Measurements from ENCODE around the gene ADD1.

Gene ADD1

GRCh38 chr4:2925931-2926860 is 82.6 kb downstream of the ADD1 start:
- no peak for DNase-seq

- no peak for DNase-seq
These were observed 83.5 kb downstream of the ADD1 start for GRCh38 chr4:2927016-2927695.

- DNase-seq = no peak
These were observed 84.0 kb downstream of the ADD1 start for GRCh38 chr4:2927696-2928075.

GRCh38 chr4:2928242-2929176 is 84.9 kb downstream of the ADD1 start:
- DNase-seq = no peak

GRCh38 chr4:2929469-2929868 is 85.8 kb downstream of the ADD1 start:
- DNase-seq = no peak

- no peak for DNase-seq
These were observed 86.6 kb downstream of the ADD1 start for GRCh38 chr4:2930135-2930757.

GRCh38 chr4:2930758-2931511 is 87.3 kb downstream of the ADD1 start:
- DNase-seq = no peak

- DNase-seq = no peak
These were observed 88.1 kb downstream of the ADD1 start for GRCh38 chr4:2931512-2932301.

- DNase-seq = no peak
These were observed 88.8 kb downstream of the ADD1 start for GRCh38 chr4:2932321-2932950.

- no peak for DNase-seq
These were observed 89.4 kb downstream of the ADD1 start for GRCh38 chr4:2932951-2933565.

- no peak for DNase-seq
These were observed 90.0 kb downstream of the ADD1 start for GRCh38 chr4:2933566-2934076.

- no peak for DNase-seq
These were observed 90.6 kb downstream of the ADD1 start for GRCh38 chr4:2934077-2934812.

- DNase-seq = peak; percentile 93
These were observed 91.4 kb downstream of the ADD1 start for GRCh38 chr4:2934813-2935761.

- no peak for DNase-seq
These were observed 92.4 kb downstream of the ADD1 start for GRCh38 chr4:2935762-2936743.

- DNase-seq = no peak
These were observed 93.1 kb downstream of the ADD1 start for GRCh38 chr4:2936773-2937145.

- no peak for DNase-seq
These were observed 93.7 kb downstream of the ADD1 start for GRCh38 chr4:2937146-2937857.

All from activated CD4-positive, alpha-beta T cell treated with anti-CD3 and anti-CD28 coated beads for 1 hour (primary cell).